HG03175 (cell line): ENCODE data around the gene CSE1L.
"Not testable (repeated sequence)": the region's sequence is repeated elsewhere in the genome, so short reads cannot be mapped to it uniquely, and the experiment has no call there.

Source experiments
- ATAC-seq: cut with Tn5 transposase; IDR thresholded peaks from one replicate; pipeline ENCODE4 v1.9.1; 2021; ENCODE audit warnings: mild to moderate bottlenecking, moderate library complexity; ENCODE audit not compliant: unreplicated experiment

CSE1L gene

DNA sequence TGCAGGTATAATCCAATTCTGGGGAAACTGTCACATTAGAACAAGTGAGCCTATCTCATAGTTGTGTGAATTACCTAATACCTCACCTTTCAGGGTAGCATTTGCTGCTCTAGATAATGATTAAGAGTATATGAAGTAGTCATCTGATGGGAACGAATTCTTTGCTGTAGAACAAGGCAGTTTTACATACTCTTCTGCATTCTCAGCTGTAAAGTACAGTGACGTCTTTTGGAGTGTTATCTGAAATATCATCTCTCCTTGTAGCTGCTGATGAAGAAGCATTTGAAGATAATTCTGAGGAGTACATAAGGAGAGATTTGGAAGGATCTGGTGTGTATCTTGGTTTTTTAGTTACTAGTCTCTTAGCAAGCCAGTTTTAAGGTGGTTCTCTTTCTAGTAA is 28.4 kb downstream of the CSE1L start:
- no peak for ATAC-seq

DNA sequence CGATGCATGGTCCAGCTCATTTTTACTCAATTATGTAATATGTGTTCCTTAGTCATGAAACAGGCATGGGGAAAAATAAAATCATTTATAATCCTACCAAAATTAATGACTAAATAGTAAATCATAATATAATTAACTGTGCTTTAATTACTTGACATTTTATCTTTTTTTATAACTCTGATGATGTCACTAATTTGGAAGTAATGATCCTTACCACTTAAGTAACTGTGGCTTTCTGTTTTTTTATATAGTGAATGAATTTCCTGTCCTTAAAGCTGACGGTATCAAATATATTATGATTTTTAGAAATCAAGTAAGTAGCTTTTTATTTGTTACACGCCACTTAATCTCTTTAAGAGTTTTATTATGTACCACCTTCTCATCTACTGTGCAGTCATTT is 32.2 kb downstream of the CSE1L start:
- no peak for ATAC-seq

DNA sequence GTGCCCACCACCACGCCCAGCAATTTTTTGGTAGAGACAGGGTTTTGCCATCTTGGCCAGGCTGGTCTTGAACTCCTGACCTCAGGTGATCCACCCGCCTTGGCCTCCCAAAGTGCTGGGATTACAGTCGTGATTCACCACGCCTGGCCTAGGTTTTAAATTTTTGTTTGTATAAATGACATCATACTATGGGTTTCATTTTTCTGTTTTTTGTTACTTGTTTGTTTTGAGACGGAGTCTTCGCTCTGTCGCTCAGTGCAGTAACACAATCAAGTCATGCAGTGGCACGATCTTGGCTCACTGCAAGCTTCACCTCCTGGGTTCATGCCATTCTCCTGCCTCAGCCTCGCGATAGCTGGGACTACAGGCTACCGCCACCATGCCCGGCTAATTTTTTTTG is 36.2 kb downstream of the CSE1L start:
- ATAC-seq = not testable (repeated sequence)

DNA sequence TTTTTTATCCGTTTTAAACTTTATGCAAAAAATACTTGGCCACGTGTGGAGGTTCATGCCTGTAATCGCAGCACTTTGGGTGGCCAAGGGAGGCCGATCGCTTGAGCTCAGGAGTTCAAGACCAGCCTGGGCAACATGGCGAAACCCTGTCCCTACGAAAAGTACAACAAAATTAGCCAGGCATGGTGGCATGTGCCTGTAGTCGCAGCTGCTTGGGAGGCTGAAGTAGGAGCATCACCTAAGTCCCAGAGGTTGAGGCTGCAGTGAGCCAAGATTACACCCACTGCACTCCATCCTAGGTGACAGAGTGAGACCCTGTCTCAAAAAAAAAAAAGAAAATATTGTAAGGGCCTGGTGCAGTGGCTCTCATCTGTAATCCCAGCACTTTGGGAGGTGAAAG is 45.0 kb downstream of the CSE1L start:
- no peak for ATAC-seq

DNA sequence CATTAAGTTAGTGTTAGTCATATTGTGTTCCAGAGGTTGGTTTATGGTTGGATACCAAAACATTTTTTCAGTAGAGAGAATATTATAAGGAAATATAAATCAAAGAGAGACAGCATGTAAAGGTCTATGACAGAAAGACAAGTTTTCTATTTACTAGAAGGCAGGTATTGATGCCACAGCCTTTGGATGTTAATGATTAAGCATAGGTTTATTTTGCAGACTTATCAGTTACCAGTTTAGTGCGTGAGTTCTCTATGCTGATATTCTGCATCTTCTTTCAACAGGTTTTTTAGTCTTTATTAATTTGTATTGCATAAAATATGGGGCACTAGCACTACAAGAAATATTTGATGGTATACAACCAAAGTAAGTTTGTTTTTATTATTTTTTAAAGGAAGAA is 45.6 kb downstream of the CSE1L start:
- ATAC-seq = no peak

DNA sequence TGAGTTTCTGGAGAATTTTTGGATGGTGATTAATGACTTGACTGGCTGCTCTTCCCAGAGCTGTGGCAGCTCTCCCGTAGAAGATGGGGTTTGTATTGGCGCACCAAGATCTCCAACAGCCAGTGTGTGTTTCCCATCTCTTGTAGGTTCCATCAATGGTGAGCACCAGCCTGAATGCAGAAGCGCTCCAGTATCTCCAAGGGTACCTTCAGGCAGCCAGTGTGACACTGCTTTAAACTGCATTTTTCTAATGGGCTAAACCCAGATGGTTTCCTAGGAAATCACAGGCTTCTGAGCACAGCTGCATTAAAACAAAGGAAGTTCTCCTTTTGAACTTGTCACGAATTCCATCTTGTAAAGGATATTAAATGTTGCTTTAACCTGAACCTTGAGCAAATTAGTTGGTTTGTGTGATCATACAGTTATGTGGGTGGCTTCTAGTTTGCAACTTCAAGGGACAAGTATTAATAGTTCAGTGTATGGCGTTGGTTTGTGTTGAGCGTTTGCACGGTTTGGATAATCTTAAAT is 50.2 kb downstream of the CSE1L start:
- ATAC-seq = no peak

DNA sequence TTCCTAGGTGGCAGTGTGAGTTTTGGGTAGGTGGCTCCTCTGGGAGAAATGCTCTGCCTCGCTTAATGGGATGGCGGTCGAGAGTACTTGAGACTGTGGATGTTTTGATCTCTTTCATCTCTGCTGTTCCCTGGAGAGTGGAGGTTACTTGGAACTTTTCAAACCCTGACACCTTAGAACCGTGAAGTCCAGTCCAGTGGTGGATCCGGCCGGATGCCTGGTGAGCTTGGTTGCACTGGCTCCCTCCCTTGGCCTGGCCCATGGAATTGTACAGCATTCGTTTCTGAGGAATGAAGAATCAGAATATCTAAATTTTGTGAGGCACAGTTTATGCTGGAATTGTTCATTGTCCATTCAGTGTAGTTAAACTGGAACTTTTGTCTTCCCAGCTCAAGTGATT is 51.0 kb downstream of the CSE1L start:
- ATAC-seq = no peak

DNA sequence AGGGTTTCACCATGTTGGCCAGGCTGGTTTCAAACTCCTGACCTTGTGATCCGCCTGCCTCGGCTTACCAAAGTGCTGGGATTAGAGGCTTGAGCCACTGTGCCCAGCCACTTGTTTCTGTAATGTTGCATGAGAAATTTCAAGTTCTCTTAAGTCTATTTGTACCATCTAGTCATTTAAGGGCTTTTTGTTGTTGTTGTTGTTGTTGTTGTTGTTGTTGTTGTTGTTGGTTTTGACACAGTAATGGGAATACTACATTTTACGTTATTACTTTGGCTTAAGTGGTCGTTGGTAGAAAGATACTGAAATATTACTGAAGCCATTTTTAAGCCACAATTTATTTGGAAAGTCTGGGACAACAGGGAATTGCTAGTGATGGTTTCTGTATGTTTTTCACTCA is 52.0 kb downstream of the CSE1L start:
- ATAC-seq = no peak

DNA sequence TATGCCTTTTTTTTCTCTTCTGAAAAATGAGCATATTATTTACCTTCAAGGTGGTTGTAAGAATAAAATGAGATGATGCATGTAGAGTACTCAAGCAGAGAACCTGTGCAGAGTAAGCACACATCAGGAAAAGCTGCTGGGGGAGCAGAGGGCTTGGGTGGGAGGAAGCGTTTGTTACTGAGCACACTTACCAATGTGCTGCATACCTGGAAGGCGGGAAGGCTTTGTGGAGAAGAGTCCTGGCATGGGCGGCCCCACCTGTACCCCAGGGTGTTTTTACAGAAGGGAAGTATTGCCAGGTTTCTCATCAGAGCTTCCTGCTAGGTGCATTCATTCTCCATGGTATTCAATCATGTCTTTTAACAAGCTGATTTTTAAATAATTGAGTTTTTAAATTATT is 52.9 kb downstream of the CSE1L start:
- no peak for ATAC-seq

DNA sequence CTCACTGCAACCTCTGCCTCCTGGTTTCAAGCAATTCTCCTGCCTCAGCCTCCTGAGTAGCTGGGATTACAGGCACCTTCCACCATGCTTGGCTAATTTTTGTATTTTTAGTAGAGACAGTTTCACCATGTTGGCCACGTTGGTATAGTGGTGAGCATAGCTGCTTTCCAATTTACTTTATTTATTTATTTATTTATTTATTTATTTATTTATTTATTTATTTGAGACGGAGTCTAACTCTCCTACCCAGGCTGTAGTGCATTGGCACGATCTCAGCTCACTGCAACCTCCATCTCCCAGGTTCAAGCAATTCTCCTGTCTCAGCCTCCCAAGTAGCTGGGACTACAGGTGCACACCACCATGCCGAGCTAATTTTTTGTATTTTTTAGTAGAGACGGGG is 54.2 kb downstream of the CSE1L start:
- not testable (repeated sequence) for ATAC-seq

DNA sequence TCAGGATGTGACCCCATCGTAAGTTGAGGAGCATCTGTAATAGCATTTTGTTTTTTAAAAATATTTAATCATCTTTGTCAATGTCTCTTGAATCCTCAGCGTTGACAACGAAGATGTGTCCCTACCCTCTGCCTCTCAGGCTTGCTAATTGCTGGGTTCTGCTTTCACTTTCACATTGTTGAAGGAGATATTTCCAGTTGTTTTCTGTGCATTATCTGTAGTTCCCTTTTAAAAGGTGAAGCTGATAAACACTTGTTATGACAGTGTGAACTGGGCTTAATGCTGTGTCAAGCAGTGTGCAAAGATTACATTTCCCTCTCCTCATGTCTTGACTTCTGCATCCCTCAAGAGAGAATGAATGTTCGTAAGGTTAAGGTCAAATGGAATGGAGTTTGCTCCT is 54.9 kb downstream of the CSE1L start:
- no peak for ATAC-seq

DNA sequence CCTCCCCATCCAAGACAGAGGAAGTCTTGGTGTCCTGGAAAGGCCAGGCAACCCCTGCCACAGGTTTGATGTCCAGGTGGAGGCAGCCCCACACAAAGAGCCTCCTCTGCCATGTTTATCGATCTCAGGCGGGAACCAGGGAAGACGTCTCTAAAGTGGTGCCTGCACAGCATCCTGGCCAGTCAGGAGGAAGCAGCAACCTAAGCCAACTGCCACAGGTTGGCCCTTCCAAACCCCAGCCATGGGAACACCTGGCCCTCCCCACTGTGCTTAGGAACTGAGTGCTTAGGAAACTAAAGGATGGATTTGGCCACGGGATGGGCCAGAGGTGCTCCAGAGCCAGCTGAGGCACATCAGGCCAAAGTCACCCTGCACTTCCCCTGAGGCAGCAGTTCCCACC is 56.9 kb downstream of the CSE1L start:
- no peak for ATAC-seq

DNA sequence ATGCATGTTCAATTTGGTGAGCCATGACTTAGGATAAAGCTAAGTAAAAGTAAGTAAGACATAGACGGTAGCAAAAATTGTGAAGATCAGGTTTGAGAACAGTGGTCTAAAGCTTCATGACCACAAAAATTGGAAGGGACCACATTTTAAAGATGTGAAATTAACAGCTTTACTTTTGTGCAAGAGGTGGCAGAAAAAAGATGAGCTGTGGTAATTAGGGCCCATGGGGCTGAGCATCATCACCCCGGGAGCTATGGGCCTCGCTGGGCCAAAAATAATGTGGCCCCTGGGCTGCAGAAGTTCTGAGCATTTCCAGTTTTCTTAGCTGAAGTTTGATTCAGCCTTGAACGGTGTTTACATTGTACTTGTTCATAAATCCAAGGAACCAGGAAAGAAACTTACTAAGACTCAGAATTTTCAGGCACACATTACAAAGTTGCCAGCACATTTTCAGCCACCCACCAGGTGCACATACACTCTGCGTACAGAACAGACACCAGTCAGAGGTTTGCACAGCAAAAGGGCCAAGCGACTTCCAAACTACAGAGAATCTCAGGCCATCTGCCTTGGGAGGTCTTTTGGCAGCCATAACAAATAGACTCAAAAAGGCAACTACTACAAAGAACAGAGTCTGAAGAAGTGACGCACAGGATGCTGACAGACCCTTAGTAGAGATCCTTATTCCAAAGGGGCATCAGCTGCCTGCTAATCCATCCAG is 57.7 kb downstream of the CSE1L start:
- ATAC-seq = no peak

DNA sequence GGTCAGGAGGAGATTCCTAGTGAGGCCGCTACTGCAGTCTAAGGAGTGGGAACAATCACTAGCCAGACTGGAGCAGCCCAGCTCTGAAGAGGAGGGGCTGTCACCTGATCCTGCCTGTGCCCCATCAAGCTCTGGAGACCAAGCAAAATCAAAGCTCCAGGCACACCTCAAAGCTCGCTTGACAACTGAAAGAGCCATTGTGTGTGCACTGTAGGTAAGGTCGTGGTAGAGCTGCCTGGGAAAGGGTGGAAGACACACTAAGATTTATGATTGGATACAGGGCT is 58.2 kb downstream of the CSE1L start:
- no peak for ATAC-seq

DNA sequence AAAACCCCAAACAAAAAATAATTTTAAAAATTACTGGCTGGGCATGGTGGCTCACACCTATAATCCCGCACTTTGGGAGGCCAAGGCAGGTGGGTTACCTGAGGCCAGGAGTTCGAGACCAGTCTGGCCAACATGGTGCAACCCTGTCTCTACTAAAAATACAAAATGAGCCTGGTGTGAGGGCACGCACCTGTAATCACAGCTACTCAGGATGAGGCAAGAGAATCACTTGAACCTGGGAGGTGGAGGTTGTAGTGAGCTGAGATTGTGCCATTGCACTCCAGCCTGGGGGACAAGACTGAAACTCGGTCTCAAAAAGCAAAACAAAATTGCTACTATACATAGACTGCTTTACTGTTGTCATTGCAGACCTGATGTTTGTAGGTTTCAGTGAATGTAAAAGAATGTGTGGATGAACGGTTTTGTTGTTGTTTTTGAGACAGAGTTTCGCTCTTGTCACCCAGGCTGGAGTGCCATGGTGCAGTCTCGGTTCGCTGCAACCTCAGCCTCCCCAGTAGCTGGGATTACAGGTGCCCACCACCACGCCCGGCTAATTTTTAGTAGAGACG is 59.0 kb downstream of the CSE1L start:
- not testable (repeated sequence) for ATAC-seq

DNA sequence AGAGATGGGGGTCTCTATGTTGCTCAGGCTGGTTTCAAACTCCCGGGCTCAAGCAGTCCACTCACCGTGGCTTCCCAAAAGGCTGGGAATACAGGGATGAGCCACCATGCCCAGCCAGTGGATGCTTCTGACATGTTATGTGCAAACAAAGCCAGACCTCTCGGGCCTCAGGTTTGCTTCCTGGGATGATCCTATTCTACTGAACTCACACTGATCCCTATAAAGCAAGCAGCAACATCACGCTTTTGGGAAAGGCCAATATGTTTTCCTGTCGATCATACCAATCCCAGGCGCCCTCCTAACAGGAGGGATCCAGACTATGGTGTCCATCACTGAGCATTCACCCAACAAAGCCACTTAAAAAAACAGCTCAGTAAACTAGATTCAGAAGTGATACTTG is 60.2 kb downstream of the CSE1L start:
- no peak for ATAC-seq

DNA sequence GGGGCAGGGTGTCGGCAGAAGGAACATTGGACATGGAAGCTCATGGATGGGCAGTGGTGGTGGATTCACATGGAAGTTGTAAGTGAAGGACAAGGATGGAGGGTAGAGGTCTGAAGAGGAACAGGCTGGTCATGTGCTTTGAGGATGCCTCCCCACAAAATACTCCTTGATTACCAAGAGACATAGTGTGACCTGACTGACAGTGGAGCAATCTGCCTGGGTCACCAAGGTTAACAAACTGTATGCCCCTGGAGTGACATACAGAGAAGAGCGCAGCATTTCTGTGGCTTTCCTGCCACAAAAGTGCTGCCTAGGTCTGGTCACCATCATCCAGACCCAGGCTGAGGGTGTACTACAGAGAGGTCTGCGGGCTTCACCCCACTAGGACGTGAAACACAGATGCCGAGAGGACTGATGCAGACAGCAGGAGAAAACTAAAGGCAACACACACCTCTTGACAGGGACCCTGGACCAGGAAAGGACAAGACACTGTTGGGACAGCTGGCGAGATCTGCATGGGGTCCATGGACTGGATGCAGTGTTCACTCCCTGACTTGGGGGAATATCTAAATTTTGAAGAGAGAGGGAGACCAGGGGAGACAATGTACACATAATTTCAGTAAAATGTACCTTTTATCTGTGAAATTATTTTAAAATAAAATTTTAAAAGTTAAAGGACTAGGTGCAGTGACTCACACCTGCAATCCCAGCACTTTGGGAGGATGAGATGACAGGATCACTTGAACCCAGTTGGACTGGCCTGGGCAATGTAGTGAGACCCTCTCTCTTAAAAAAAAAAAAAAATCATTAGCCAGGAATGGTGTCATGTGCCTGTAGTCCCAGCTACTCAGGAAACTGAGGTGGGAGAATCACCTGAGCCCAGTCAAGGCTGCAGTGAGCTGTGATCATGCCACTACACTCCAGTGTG is 64.9 kb downstream of the CSE1L start:
- ATAC-seq = no peak

DNA sequence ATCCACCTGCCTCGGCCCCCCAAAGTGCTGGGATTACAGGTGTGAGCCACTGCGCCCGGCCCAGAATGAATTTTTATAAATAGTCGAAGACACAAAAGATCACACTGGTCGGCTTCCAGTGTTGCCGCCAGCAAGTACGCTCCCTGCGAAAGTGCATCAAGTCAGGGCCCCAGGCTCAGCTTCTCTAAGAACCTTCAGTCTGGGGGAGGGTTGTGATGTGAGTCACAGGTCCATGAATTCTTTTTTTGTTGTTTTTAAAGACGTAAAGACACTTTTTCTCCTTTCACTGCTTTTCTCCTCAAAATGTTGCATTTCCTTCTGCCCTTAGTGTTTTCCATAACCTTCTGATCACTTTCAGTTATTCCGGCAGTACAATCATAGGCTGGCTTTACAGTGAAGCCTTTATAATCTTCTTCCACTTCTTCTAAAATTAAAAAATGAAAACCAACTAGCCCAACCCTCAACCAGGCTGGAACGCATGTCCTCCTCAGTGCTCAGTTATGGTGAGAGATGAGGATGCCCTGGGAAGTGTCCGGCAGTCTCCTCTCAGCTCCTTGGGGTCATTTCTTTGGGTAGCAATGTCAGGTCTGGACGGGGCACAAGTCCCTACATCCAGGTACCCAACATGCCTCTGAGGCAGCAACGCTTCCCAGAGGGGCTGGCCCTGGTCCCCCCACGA is 66.6 kb downstream of the CSE1L start:
- ATAC-seq = no peak

DNA sequence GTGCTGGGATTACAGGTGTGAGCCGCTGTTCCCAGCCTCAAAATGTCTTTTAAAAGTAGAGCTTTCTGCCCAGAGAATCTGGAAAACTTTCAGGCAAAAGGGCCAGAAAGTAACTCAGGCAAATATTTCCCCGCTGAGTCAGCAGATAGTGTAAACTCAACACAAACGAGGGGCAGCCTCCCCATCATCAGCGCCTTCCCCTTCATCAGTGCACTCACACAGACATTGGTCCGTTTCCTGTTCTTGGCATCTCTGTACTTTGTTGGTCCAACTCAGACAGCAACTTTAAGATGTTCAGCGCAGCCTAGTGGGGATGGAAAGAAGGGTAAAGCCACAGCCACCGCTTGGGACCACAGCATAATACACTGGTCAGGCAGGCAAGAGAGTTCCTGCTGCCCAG is 69.5 kb downstream of the CSE1L start:
- no peak for ATAC-seq

DNA sequence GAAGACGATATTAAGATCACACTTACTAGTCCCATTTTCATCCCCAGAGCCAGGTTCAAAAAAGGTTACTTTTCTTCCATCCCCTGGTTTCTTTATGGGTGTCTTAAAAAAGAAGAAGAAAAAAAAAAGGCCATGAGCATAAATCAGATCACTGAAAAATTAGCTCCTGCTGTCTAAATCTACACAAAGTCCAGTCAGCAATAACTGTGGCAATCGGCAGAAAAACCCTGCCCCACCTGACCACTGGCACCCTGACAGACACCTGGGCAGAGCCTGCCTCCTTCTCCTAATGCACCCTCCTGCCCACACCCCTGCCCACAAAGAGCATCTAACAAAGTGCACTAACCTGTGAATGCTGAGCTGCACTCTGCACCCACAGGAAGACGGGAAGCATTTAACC is 72.2 kb downstream of the CSE1L start:
- no peak for ATAC-seq

DNA sequence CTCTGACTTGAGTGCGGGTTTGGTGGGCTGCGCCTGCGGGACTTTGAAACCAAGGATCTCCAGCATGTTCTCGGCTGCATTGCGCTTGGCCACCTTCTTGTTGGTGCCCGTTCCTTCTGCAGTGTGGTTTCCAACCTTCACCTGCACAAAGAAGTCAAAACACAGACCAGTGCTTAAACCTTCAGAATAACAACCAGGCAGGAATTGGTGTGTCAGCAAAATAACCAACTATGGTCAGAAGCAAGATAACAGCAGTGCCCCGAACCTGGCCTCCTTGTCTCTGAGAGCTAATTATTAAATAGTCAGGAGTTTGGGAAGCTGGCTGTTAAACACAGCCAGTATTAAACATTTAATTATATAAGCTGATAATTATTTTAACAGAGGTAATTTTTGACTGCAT is 73.9 kb downstream of the CSE1L start:
- no peak for ATAC-seq
